ENCODE results near the gene RNU1-2. TPM values are rescaled to one million over a fixed set of nuclear protein-coding genes. Genes with fewer than 3 reads are reported as not detected.
A peak's percentile ranks its signal among the peaks of the same experiment; 100 is the strongest.
"Not testable (repeated sequence)": the region's sequence is repeated elsewhere in the genome, so short reads cannot be mapped to it uniquely, and the experiment has no call there.

RNU1-2 gene
- total and polyA plus RNA-seq, 2 donors, result 17,380 TPM; not detected in 1

DNA sequence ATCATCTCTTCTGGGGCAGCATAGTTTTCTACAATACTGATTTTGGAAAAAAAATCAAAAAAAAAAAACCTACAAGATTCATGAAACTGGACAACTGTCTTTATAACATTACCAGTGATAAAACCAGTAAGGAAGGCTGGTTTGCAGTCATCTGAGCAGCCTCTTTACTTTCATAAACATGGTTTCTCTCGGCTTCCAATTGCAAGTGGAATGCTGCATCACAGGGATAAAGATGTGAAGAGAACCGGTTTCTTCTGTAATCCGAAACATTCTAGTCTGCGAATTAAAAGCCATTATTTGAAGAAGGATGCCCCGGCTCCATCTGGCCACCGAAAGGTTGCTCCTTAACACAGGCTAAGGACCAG is 565 bp upstream of the RNU1-2 start:
- H3K9me3 ChIP-seq (ENCODE audit: control insufficient read depth in 2 of 2, insufficient read depth in 1 of 2, low read length in 1 of 2); DNase-seq (ENCODE audit: low read depth in 6 of 9, low spot score in 9 of 9); H3K36me3 ChIP-seq (ENCODE audit: control insufficient read depth in 2 of 2, insufficient read depth in 2 of 2, low read length in 1 of 2): not testable (repeated sequence)
- WGBS, result 3% methylated on average over 6 of the region's 6 CpGs
- peak overlapping the region; percentile 32 to 38 for H3K4me3 ChIP-seq (ENCODE audit: low read length in 2 of 2)
- H3K27ac ChIP-seq (ENCODE audit: low read depth in 1 of 2, low read length in 1 of 2), result peak overlapping the region; percentile 31 to 69
- H3K27me3 ChIP-seq (ENCODE audit: control insufficient read depth in 2 of 2, insufficient read depth in 1 of 2, low read length in 1 of 2), result peaks cover 0 to 28% of the 10 kb centered on the region in 2 donors
- peaks cover 0 to 13% of the 10 kb centered on the region in 2 donors for H3K4me1 ChIP-seq (ENCODE audit: control insufficient read depth in 2 of 2, insufficient read depth in 2 of 2, low read length in 2 of 2)

DNA sequence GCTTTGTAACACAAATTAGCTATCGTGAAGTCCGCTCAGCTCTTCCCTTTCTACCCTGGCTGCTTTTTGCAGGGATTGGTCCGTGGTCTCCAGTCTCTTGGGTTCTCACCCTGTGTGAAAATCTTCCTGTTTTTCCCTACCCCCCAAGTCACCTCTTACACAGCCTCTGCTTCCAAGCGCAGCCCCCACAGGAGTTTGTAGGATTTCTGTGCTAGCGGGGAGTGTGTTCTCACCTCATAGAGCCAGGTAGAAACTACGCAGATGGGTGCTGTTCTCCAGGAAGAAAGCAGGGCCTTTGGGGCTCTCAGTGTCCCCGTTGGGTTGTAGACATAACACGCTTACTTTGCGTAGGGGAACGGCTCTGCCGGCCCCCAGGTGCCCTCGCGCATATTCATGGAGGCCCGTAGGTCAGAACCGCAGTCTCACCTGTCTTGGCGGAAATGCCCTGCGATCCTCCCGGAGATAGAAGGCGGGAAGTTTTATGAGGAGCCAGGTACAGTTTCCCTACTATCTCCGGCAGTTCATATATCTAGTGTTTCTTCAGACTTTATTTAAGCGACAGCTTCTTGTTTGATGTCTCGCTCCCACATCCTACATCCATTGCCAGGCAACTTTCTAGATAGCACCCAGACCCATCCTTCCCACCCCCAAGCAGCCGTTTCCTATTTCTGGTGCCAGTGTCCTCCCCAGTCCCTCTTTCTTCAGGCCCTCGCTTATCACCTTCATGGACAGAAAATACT is 706 bp downstream of the RNU1-2 start:
- H3K27ac ChIP-seq (ENCODE audit: low read depth in 1 of 2, low read length in 1 of 2), result peak overlapping the region; percentile 79 to 80
- H3K4me1 ChIP-seq (ENCODE audit: control insufficient read depth in 2 of 2, insufficient read depth in 2 of 2, low read length in 2 of 2), result peaks cover 2 to 21% of the 10 kb centered on the region in 2 donors
- not testable (repeated sequence) for H3K9me3 ChIP-seq (ENCODE audit: control insufficient read depth in 2 of 2, insufficient read depth in 1 of 2, low read length in 1 of 2); H3K36me3 ChIP-seq (ENCODE audit: control insufficient read depth in 2 of 2, insufficient read depth in 2 of 2, low read length in 1 of 2)
- peak in 2 of 9 donors; percentile 51 to 62 for DNase-seq (ENCODE audit: low read depth in 6 of 9, low spot score in 9 of 9)
- 37% methylated on average over 21 of the region's 24 CpGs for WGBS
- peak overlapping the region; percentile 36 to 38 for H3K4me3 ChIP-seq (ENCODE audit: low read length in 2 of 2)
- H3K27me3 ChIP-seq (ENCODE audit: control insufficient read depth in 2 of 2, insufficient read depth in 1 of 2, low read length in 1 of 2), result peaks cover 0 to 15% of the 10 kb centered on the region in 2 donors

DNA sequence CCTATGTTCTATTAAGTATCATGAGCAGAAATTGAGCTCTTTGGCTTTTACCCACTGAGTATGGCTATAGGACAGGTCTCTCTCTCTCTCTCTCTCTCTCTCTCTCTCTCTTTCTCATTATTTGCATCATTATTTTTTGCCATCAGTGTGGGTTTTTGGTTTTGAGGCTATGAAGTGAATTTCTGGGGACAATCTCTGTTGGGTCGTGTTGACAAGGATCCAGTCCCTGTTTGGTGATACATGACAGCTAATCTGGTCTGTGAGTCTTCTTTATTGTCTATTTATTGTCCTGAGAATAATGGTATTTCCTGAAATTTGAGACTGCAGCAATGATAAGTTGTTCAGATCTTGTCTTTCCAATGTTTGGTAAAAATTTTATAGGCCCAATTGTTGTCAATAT is 1.9 kb downstream of the RNU1-2 start:
- peaks cover 2 to 24% of the 10 kb centered on the region in 2 donors for H3K4me1 ChIP-seq (ENCODE audit: control insufficient read depth in 2 of 2, insufficient read depth in 2 of 2, low read length in 2 of 2)
- H3K27me3 ChIP-seq (ENCODE audit: control insufficient read depth in 2 of 2, insufficient read depth in 1 of 2, low read length in 1 of 2); H3K36me3 ChIP-seq (ENCODE audit: control insufficient read depth in 2 of 2, insufficient read depth in 2 of 2, low read length in 1 of 2); DNase-seq (ENCODE audit: low read depth in 6 of 9, low spot score in 9 of 9); H3K4me3 ChIP-seq (ENCODE audit: low read length in 2 of 2); H3K27ac ChIP-seq (ENCODE audit: low read depth in 1 of 2, low read length in 1 of 2); H3K9me3 ChIP-seq (ENCODE audit: control insufficient read depth in 2 of 2, insufficient read depth in 1 of 2, low read length in 1 of 2): not testable (repeated sequence)
- WGBS, result 86% methylated on average over 1 of the region's 1 CpG

DNA sequence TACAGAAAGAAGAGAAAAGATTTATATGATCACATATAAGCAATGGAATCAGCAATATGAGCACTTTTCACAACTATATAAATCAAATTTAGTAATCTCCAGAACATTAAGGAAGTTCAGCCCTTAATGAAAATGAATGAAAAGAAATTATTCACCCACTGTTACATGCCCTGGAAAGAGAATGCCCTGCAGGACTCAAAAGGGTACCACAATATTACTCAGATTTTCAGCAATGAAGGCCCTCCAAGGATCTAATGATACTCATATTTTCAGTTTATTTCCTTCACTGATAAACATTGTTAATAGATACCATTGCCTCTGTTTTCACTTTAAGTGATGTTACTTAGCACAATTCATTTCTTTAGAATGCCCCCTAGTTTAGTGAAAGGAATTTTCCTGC is 2.5 kb downstream of the RNU1-2 start:
- not testable (repeated sequence) for H3K9me3 ChIP-seq (ENCODE audit: control insufficient read depth in 2 of 2, insufficient read depth in 1 of 2, low read length in 1 of 2); H3K27ac ChIP-seq (ENCODE audit: low read depth in 1 of 2, low read length in 1 of 2); DNase-seq (ENCODE audit: low read depth in 6 of 9, low spot score in 9 of 9); H3K36me3 ChIP-seq (ENCODE audit: control insufficient read depth in 2 of 2, insufficient read depth in 2 of 2, low read length in 1 of 2); H3K27me3 ChIP-seq (ENCODE audit: control insufficient read depth in 2 of 2, insufficient read depth in 1 of 2, low read length in 1 of 2); H3K4me3 ChIP-seq (ENCODE audit: low read length in 2 of 2)
- peaks cover 2 to 29% of the 10 kb centered on the region in 2 donors for H3K4me1 ChIP-seq (ENCODE audit: control insufficient read depth in 2 of 2, insufficient read depth in 2 of 2, low read length in 2 of 2)

DNA sequence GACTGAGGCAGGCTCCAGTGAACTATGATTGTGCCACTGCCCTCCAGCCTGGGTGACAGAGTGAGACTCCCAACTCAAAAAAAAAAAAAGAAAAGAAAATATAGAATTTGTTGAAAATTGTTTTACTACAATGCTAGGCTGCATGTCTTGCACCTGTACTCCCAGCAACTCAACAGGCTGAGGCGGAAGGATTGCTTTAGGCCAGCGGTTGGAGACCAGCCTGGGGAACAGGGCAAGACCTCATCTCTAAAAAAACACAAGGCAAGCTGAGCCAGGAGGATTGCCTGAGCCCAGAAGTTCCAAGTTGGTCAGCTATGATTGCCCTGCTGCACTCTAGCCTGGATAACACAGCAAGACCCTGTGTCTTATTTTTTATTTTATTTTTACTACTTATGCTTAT is 3.2 kb downstream of the RNU1-2 start:
- H3K27me3 ChIP-seq (ENCODE audit: control insufficient read depth in 2 of 2, insufficient read depth in 1 of 2, low read length in 1 of 2); DNase-seq (ENCODE audit: low read depth in 6 of 9, low spot score in 9 of 9); H3K4me3 ChIP-seq (ENCODE audit: low read length in 2 of 2); H3K27ac ChIP-seq (ENCODE audit: low read depth in 1 of 2, low read length in 1 of 2); H3K9me3 ChIP-seq (ENCODE audit: control insufficient read depth in 2 of 2, insufficient read depth in 1 of 2, low read length in 1 of 2); H3K36me3 ChIP-seq (ENCODE audit: control insufficient read depth in 2 of 2, insufficient read depth in 2 of 2, low read length in 1 of 2): not testable (repeated sequence)
- WGBS, result 95% methylated on average over 2 of the region's 2 CpGs
- H3K4me1 ChIP-seq (ENCODE audit: control insufficient read depth in 2 of 2, insufficient read depth in 2 of 2, low read length in 2 of 2), result peaks cover 2 to 35% of the 10 kb centered on the region in 2 donors

DNA sequence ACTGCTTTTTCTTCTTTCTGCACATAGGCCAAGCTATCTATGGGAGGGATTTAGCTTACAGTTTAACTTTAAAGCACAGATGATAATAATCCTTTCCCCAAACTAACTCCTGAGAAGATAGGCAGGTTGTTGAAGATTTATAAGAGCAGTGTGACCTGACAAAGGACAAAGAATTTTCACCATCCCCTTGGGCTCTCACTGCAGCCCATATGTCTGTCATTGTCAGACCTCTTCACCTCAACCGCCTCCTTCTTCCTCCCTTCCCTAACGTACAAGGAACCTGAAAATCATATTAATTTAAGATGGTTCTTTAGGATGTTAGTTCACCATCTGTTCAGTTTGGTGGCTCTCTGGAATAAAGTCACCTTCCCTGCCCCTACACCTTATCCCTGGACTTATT is 5.0 kb downstream of the RNU1-2 start:
- 78% methylated on average over 2 of the region's 2 CpGs for WGBS
- Histone ChIP-seq H3K4me3 (ENCODE audit: low read length in 2 of 2) (no peak overlapping the region), H3K27me3 (ENCODE audit: control insufficient read depth in 2 of 2, insufficient read depth in 1 of 2, low read length in 1 of 2) (no peaks in the 10 kb centered on the region), H3K4me1 (ENCODE audit: control insufficient read depth in 2 of 2, insufficient read depth in 2 of 2, low read length in 2 of 2) (peaks cover 2 to 49% of the 10 kb centered on the region in 2 donors), H3K9me3 (ENCODE audit: control insufficient read depth in 2 of 2, insufficient read depth in 1 of 2, low read length in 1 of 2) (peaks cover 0 to 4% of the 10 kb centered on the region in 2 donors), H3K27ac (ENCODE audit: low read depth in 1 of 2, low read length in 1 of 2) (no peak overlapping the region), H3K36me3 (ENCODE audit: control insufficient read depth in 2 of 2, insufficient read depth in 2 of 2, low read length in 1 of 2) (no peaks in the 10 kb centered on the region)
- DNase-seq (ENCODE audit: low read depth in 6 of 9, low spot score in 9 of 9), result peak in 2 of 9 donors; percentile 54 to 55

DNA sequence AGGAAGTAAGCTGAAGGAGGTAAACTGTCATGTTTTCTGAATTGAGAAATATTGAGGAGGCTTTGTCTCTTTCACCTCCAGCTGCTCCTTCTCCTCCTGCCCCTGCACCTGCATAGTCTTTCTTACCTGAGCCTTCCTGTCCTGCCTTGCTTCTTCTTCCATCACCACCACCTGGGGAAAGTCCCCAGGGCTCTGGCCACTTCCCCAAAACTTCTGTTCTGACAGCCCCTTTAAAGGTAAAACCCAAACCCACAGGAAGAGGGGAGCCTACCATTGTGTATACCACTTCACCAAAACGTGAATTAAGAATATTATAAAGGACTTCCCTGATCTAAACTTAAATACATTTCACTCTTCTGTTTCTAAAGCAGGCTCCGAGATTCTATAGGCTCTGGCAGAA is 5.6 kb downstream of the RNU1-2 start:
- 14% methylated on average over 2 of the region's 2 CpGs for WGBS

DNA sequence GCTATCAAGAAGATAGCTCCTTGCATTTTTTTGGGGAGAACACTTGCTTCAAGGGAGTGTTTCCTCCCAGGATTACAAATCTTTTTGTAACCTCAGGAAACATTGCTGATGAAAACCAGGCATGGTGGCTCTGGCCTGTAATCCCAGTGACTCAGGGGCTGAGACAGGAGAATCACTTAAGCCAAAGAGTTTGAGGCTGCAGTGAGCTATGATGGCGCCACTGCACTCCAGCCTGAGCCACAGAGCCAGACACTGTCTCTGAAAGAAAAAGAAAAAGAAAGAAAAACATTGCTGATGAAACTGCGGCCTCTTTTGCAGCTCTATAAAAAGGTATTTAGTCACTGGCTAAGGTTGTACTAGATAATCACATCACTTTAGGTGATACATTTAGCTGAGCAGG is 7.3 kb downstream of the RNU1-2 start:
- no peak overlapping the region for H3K4me3 ChIP-seq (ENCODE audit: low read length in 2 of 2)
- H3K27ac ChIP-seq (ENCODE audit: low read depth in 1 of 2, low read length in 1 of 2), result peak overlapping the region in 1 of 2 donors; percentile 96
- H3K9me3 ChIP-seq (ENCODE audit: control insufficient read depth in 2 of 2, insufficient read depth in 1 of 2, low read length in 1 of 2), result peaks cover 0 to 18% of the 10 kb centered on the region in 2 donors
- peaks cover 7 to 52% of the 10 kb centered on the region in 2 donors for H3K4me1 ChIP-seq (ENCODE audit: control insufficient read depth in 2 of 2, insufficient read depth in 2 of 2, low read length in 2 of 2)
- H3K27me3 ChIP-seq (ENCODE audit: control insufficient read depth in 2 of 2, insufficient read depth in 1 of 2, low read length in 1 of 2), result no peaks in the 10 kb centered on the region
- WGBS, result 96% methylated on average over 2 of the region's 2 CpGs
- H3K36me3 ChIP-seq (ENCODE audit: control insufficient read depth in 2 of 2, insufficient read depth in 2 of 2, low read length in 1 of 2), result no peaks in the 10 kb centered on the region
- no peak for DNase-seq (ENCODE audit: low read depth in 6 of 9, low spot score in 9 of 9)

More for the DNA sequence above, 5.6 kb downstream of the RNU1-2 start:
- DNase-seq (ENCODE audit: low read depth in 6 of 9, low spot score in 9 of 9); H3K4me3 ChIP-seq (ENCODE audit: low read length in 2 of 2); H3K36me3 ChIP-seq (ENCODE audit: control insufficient read depth in 2 of 2, insufficient read depth in 2 of 2, low read length in 1 of 2); H3K27me3 ChIP-seq (ENCODE audit: control insufficient read depth in 2 of 2, insufficient read depth in 1 of 2, low read length in 1 of 2): not testable (repeated sequence)
- H3K4me1 ChIP-seq (ENCODE audit: control insufficient read depth in 2 of 2, insufficient read depth in 2 of 2, low read length in 2 of 2), result peaks cover 6 to 53% of the 10 kb centered on the region in 2 donors
- H3K27ac ChIP-seq (ENCODE audit: low read depth in 1 of 2, low read length in 1 of 2), result peak overlapping the region in 1 of 2 donors; percentile 15
- peaks cover 0 to 11% of the 10 kb centered on the region in 2 donors for H3K9me3 ChIP-seq (ENCODE audit: control insufficient read depth in 2 of 2, insufficient read depth in 1 of 2, low read length in 1 of 2)

DNA sequence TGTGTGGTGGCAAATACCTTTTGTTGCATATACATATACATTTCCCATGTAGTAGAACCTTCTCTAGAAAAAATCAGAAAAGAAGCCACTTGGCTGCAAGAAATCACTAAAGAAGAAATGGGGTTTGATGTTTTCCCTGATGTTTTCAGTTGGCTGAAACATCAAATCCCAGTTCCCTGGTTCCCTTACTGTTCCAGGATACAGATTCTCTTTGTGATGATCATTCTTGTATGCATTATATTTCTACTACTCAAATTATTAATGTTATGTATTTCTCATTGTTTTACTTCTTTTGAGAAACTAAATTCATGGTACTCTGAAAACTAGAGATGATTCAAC is 7.6 kb downstream of the RNU1-2 start:
- Histone ChIP-seq H3K36me3 (ENCODE audit: control insufficient read depth in 2 of 2, insufficient read depth in 2 of 2, low read length in 1 of 2) (no peaks in the 10 kb centered on the region), H3K27ac (ENCODE audit: low read depth in 1 of 2, low read length in 1 of 2) (peak overlapping the region; percentile 96 to 99), H3K4me3 (ENCODE audit: low read length in 2 of 2) (peak overlapping the region; percentile 40 to 61), H3K4me1 (ENCODE audit: control insufficient read depth in 2 of 2, insufficient read depth in 2 of 2, low read length in 2 of 2) (peaks cover 7 to 52% of the 10 kb centered on the region in 2 donors), H3K9me3 (ENCODE audit: control insufficient read depth in 2 of 2, insufficient read depth in 1 of 2, low read length in 1 of 2) (peaks cover 0 to 18% of the 10 kb centered on the region in 2 donors), H3K27me3 (ENCODE audit: control insufficient read depth in 2 of 2, insufficient read depth in 1 of 2, low read length in 1 of 2) (no peaks in the 10 kb centered on the region)
- peak in 1 of 9 donors; percentile 50 for DNase-seq (ENCODE audit: low read depth in 6 of 9, low spot score in 9 of 9)
